ENCODE results near the gene OR5AU1. TPM values are rescaled to one million over a fixed set of nuclear protein-coding genes. Genes with fewer than 3 reads are reported as not detected.
"Not testable (repeated sequence)": the region's sequence is repeated elsewhere in the genome, so short reads cannot be mapped to it uniquely, and the experiment has no call there.

OR5AU1 gene
- total RNA-seq, 1 donor from 2014 or later: not detected

- Mint-ChIP-seq H3K4me1 (ENCODE audit: low read depth) (peaks cover 4% of the 10 kb centered on the region), H3K4me3 (ENCODE audit: unreplicated experiment) (no peak overlapping the region), H3K27ac (ENCODE audit: unreplicated experiment) (no peak overlapping the region), H3K36me3 (ENCODE audit: low read depth) (no peaks in the 10 kb centered on the region), H3K9me3 (ENCODE audit: low read depth) (no peaks in the 10 kb centered on the region), H3K27me3 (ENCODE audit: low read depth) (peaks cover 21% of the 10 kb centered on the region)
- no peak for TF ChIP-seq CTCF (IDR thresholded peaks at IDR 0.05)
- DNase-seq (ENCODE audit: low spot score): no peak
These were observed 4.3 kb upstream of the OR5AU1 start for GRCh38 chr14:21160061-21160610.

GRCh38 chr14:21158175-21158574 lies 2.3 kb upstream of the OR5AU1 start:
- not testable (repeated sequence) for H3K4me1 Mint-ChIP-seq (ENCODE audit: low read depth); H3K9me3 Mint-ChIP-seq (ENCODE audit: low read depth); DNase-seq (ENCODE audit: low spot score); H3K27ac Mint-ChIP-seq (ENCODE audit: unreplicated experiment); H3K4me3 Mint-ChIP-seq (ENCODE audit: unreplicated experiment); H3K36me3 Mint-ChIP-seq (ENCODE audit: low read depth)
- peaks cover 26% of the 10 kb centered on the region for H3K27me3 Mint-ChIP-seq (ENCODE audit: low read depth)

- Mint-ChIP-seq H3K27ac (ENCODE audit: unreplicated experiment) (no peak overlapping the region), H3K27me3 (ENCODE audit: low read depth) (peaks cover 19% of the 10 kb centered on the region), H3K4me1 (ENCODE audit: low read depth) (no peaks in the 10 kb centered on the region), H3K36me3 (ENCODE audit: low read depth) (peaks cover 2% of the 10 kb centered on the region), H3K9me3 (ENCODE audit: low read depth) (peaks cover 10% of the 10 kb centered on the region), H3K4me3 (ENCODE audit: unreplicated experiment) (no peak overlapping the region)
- TF ChIP-seq CTCF (IDR thresholded peaks at IDR 0.05): no peak
- no peak for DNase-seq (ENCODE audit: low spot score)
These were observed 6.1 kb downstream of the OR5AU1 start for GRCh38 chr14:21149641-21150367.

GRCh38 chr14:21145437-21145836 lies 10.4 kb downstream of the OR5AU1 start:
- Mint-ChIP-seq H3K4me1 (ENCODE audit: low read depth) (no peaks in the 10 kb centered on the region), H3K27ac (ENCODE audit: unreplicated experiment) (no peak overlapping the region), H3K36me3 (ENCODE audit: low read depth) (peaks cover 2% of the 10 kb centered on the region), H3K4me3 (ENCODE audit: unreplicated experiment) (no peak overlapping the region), H3K9me3 (ENCODE audit: low read depth) (peaks cover 17% of the 10 kb centered on the region), H3K27me3 (ENCODE audit: low read depth) (peaks cover 3% of the 10 kb centered on the region)
- no peak for DNase-seq (ENCODE audit: low spot score)
- no peak for TF ChIP-seq CTCF (IDR thresholded peaks at IDR 0.05)

GRCh38 chr14:21142357-21142756 lies 13.5 kb downstream of the OR5AU1 start:
- Mint-ChIP-seq H3K36me3 (ENCODE audit: low read depth) (peaks cover 2% of the 10 kb centered on the region), H3K9me3 (ENCODE audit: low read depth) (peaks cover 17% of the 10 kb centered on the region), H3K4me1 (ENCODE audit: low read depth) (no peaks in the 10 kb centered on the region), H3K4me3 (ENCODE audit: unreplicated experiment) (no peak overlapping the region), H3K27ac (ENCODE audit: unreplicated experiment) (peak overlapping the region; percentile 14), H3K27me3 (ENCODE audit: low read depth) (peaks cover 2% of the 10 kb centered on the region)
- DNase-seq (ENCODE audit: low spot score): no peak
- TF ChIP-seq CTCF (IDR thresholded peaks at IDR 0.05): no peak

GRCh38 chr14:21136024-21136423 lies 19.8 kb downstream of the OR5AU1 start:
- H3K4me1 Mint-ChIP-seq (ENCODE audit: low read depth): no peaks in the 10 kb centered on the region
- H3K4me3 Mint-ChIP-seq (ENCODE audit: unreplicated experiment): no peak overlapping the region
- no peak overlapping the region for H3K27ac Mint-ChIP-seq (ENCODE audit: unreplicated experiment)
- peak; percentile 85 for TF ChIP-seq CTCF (IDR thresholded peaks at IDR 0.05)
- H3K27me3 Mint-ChIP-seq (ENCODE audit: low read depth): no peaks in the 10 kb centered on the region
- peaks cover 5% of the 10 kb centered on the region for H3K9me3 Mint-ChIP-seq (ENCODE audit: low read depth)
- no peak for DNase-seq (ENCODE audit: low spot score)
- no peaks in the 10 kb centered on the region for H3K36me3 Mint-ChIP-seq (ENCODE audit: low read depth)
